ENCODE data around the gene XPR1. TPM values are rescaled to one million over a fixed set of nuclear protein-coding genes. Genes with fewer than 3 reads are reported as not detected.

The XPR1 gene
- total and polyA plus RNA-seq, 2 donors: 9.5 to 10.3 TPM

DNA sequence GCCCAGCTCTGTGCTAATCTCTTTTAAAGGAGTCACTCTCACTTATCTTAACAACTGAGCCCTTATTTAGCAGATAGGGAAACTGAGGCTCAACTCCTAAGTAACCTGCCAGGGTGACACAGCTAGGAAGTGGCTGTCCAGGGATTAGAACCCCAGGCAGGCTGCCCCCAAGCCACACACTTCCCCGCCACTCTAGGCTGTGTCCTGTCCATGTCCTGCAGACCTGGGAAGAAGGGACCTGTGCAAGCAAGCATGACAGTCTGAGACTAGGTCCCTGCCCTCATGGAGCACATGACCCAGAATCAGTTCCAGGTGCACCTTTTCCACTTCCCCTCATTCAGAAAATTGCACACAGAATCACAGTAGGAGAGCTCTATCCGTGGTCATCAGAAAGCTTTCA, 293.1 kb downstream of the XPR1 start:
- H3K4me3 ChIP-seq (ENCODE audit: low read length in 2 of 2): no peak overlapping the region
- no peaks in the 10 kb centered on the region for H3K9me3 ChIP-seq (ENCODE audit: control insufficient read depth in 2 of 2, insufficient read depth in 1 of 2, low read length in 1 of 2)
- 82% methylated on average over 2 of the region's 2 CpGs for WGBS
- H3K27me3 ChIP-seq (ENCODE audit: control insufficient read depth in 2 of 2, insufficient read depth in 1 of 2, low read length in 1 of 2): no peaks in the 10 kb centered on the region
- H3K4me1 ChIP-seq (ENCODE audit: control insufficient read depth in 2 of 2, insufficient read depth in 2 of 2, low read length in 2 of 2): peaks cover 59 to 94% of the 10 kb centered on the region in 2 donors
- H3K36me3 ChIP-seq (ENCODE audit: control insufficient read depth in 2 of 2, insufficient read depth in 2 of 2, low read length in 1 of 2): no peaks in the 10 kb centered on the region
- H3K27ac ChIP-seq (ENCODE audit: low read depth in 1 of 2, low read length in 1 of 2): no peak overlapping the region
- peak in 1 of 9 donors; percentile 57 for DNase-seq (ENCODE audit: low read depth in 6 of 9, low spot score in 9 of 9)

DNA sequence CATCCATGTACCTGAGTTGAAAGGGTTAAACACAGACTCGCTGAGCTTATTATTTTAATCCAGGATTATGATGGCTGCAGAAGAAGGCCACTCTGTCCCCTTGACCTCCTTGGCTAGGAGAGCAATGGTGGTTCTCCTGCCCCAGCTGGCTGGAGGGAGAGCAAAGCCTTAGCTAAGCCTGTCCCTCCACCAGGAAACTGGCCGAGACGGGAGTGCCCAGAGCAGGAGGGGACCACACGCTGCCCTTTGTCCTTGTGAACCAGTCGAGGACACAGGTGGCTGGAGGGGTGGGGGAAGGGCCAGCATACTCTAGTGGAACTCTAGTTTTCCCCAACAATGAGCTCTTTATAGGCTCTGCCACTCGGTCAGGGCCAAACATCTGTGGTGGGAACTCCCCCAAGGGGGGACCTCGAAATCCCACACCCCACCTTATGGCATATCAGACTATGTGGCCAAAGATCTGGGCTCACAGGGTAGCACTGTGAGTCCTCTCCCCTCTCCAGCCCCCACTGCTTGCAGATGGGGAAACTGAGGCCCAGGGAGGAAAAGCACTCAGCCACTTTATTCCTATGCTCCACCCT, 293.7 kb downstream of the XPR1 start:
- H3K36me3 ChIP-seq (ENCODE audit: control insufficient read depth in 2 of 2, insufficient read depth in 2 of 2, low read length in 1 of 2): no peaks in the 10 kb centered on the region
- H3K4me1 ChIP-seq (ENCODE audit: control insufficient read depth in 2 of 2, insufficient read depth in 2 of 2, low read length in 2 of 2): peaks cover 58 to 94% of the 10 kb centered on the region in 2 donors
- H3K27ac ChIP-seq (ENCODE audit: low read depth in 1 of 2, low read length in 1 of 2): peak overlapping the region in 1 of 2 donors; percentile 88
- H3K4me3 ChIP-seq (ENCODE audit: low read length in 2 of 2): no peak overlapping the region
- DNase-seq (ENCODE audit: low read depth in 6 of 9, low spot score in 9 of 9): no peak
- 90% methylated on average over 7 of the region's 7 CpGs for WGBS
- no peaks in the 10 kb centered on the region for H3K27me3 ChIP-seq (ENCODE audit: control insufficient read depth in 2 of 2, insufficient read depth in 1 of 2, low read length in 1 of 2)
- no peaks in the 10 kb centered on the region for H3K9me3 ChIP-seq (ENCODE audit: control insufficient read depth in 2 of 2, insufficient read depth in 1 of 2, low read length in 1 of 2)

DNA sequence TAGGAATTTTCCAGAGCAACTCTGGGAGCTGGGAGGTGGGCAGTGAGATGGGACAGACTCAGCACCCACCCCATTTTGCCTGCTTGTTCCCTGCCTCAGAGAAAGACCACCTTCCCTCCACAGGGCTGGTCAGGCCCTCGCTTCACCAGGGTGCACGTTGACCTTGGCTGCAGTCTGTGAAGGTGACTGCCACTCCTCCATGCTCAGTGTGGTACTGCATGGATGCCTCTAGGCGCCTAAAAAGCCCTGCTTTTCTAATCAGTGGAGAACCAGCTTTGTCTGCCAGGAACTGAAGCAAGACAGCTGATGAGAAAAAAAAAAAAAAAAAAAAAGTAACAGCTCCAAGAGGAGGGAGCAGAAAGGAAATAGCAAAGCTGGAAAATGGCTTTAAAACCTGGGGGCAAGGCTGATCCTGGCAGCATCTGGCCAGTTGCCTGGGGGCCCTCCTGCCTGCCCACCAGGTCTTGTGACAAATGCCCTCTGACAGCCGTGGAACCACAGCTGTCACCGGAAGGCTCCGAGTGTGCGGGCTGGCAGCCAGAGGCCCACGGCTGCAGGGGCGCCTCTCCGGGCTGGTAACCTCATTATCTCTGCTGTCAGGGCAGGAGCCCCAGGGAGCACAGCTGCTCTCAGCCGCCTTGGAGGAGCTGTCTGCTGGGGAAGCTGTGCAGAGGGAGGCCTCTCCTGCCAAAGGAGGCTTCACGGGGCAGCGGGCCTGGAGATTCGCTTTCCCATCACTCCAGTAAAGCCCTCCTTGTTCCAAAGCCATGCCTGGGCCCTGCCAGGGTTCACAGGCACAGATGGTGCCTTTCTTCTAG, 294.6 kb downstream of the XPR1 start:
- 10% methylated on average over 14 of the region's 14 CpGs for WGBS
- peak in 7 of 9 donors; percentile 56 to 87 (median 74) for DNase-seq (ENCODE audit: low read depth in 6 of 9, low spot score in 9 of 9)
- no peaks in the 10 kb centered on the region for H3K9me3 ChIP-seq (ENCODE audit: control insufficient read depth in 2 of 2, insufficient read depth in 1 of 2, low read length in 1 of 2)
- H3K36me3 ChIP-seq (ENCODE audit: control insufficient read depth in 2 of 2, insufficient read depth in 2 of 2, low read length in 1 of 2): no peaks in the 10 kb centered on the region
- peaks cover 66 to 99% of the 10 kb centered on the region in 2 donors for H3K4me1 ChIP-seq (ENCODE audit: control insufficient read depth in 2 of 2, insufficient read depth in 2 of 2, low read length in 2 of 2)
- H3K4me3 ChIP-seq (ENCODE audit: low read length in 2 of 2): no peak overlapping the region
- peak overlapping the region; percentile 61 to 88 for H3K27ac ChIP-seq (ENCODE audit: low read depth in 1 of 2, low read length in 1 of 2)
- H3K27me3 ChIP-seq (ENCODE audit: control insufficient read depth in 2 of 2, insufficient read depth in 1 of 2, low read length in 1 of 2): no peaks in the 10 kb centered on the region

DNA sequence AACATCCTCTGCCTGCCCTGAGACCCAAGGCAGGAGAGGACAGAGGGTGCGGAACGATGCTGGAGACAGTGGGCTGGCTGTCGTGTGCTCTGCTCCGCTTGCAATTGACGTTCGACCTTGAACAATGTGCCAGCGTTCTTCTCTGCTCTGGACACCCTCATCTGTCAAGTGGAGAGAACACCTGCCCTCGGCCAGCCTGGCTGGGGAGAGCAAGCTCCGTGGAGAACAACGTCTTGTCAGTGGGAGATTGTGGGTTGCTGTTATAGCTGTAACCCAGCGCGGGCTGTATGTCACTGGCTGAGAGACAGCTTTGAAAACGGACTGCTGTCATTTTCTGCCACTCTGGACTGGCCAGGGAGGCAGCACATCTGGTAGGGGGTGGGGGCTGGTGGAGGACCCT, 295.5 kb downstream of the XPR1 start:
- H3K9me3 ChIP-seq (ENCODE audit: control insufficient read depth in 2 of 2, insufficient read depth in 1 of 2, low read length in 1 of 2): no peaks in the 10 kb centered on the region
- H3K4me3 ChIP-seq (ENCODE audit: low read length in 2 of 2): no peak overlapping the region
- H3K27me3 ChIP-seq (ENCODE audit: control insufficient read depth in 2 of 2, insufficient read depth in 1 of 2, low read length in 1 of 2): no peaks in the 10 kb centered on the region
- no peaks in the 10 kb centered on the region for H3K36me3 ChIP-seq (ENCODE audit: control insufficient read depth in 2 of 2, insufficient read depth in 2 of 2, low read length in 1 of 2)
- no peak for DNase-seq (ENCODE audit: low read depth in 6 of 9, low spot score in 9 of 9)
- H3K27ac ChIP-seq (ENCODE audit: low read depth in 1 of 2, low read length in 1 of 2): peak overlapping the region in 1 of 2 donors; percentile 88
- WGBS: 80% methylated on average over 13 of the region's 13 CpGs
- peaks cover 69 to 99% of the 10 kb centered on the region in 2 donors for H3K4me1 ChIP-seq (ENCODE audit: control insufficient read depth in 2 of 2, insufficient read depth in 2 of 2, low read length in 2 of 2)

DNA sequence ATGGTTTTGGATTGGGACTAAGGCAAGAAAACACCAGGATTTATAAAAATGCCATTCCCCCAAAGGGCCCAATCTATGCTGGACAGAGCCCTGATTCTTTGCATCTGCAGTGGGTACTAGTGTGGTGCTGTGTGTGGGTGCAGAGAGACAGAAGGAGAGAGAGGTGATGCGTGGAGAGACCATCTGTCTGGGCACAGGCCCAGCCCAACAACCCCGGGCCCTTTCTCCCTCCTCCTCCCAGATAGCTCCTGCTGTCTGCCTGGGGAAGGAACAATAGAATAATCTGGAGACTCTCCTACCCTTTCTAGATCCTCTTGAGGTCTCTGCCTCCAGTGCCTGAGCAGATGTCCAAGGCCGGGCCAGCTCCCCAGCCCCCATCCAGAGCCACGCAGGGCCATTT, 296.0 kb downstream of the XPR1 start:
- H3K27me3 ChIP-seq (ENCODE audit: control insufficient read depth in 2 of 2, insufficient read depth in 1 of 2, low read length in 1 of 2): no peaks in the 10 kb centered on the region
- H3K27ac ChIP-seq (ENCODE audit: low read depth in 1 of 2, low read length in 1 of 2): no peak overlapping the region
- WGBS: 75% methylated on average over 4 of the region's 4 CpGs
- H3K9me3 ChIP-seq (ENCODE audit: control insufficient read depth in 2 of 2, insufficient read depth in 1 of 2, low read length in 1 of 2): no peaks in the 10 kb centered on the region
- peaks cover 65 to 99% of the 10 kb centered on the region in 2 donors for H3K4me1 ChIP-seq (ENCODE audit: control insufficient read depth in 2 of 2, insufficient read depth in 2 of 2, low read length in 2 of 2)
- DNase-seq (ENCODE audit: low read depth in 6 of 9, low spot score in 9 of 9): no peak
- H3K4me3 ChIP-seq (ENCODE audit: low read length in 2 of 2): no peak overlapping the region
- no peaks in the 10 kb centered on the region for H3K36me3 ChIP-seq (ENCODE audit: control insufficient read depth in 2 of 2, insufficient read depth in 2 of 2, low read length in 1 of 2)

DNA sequence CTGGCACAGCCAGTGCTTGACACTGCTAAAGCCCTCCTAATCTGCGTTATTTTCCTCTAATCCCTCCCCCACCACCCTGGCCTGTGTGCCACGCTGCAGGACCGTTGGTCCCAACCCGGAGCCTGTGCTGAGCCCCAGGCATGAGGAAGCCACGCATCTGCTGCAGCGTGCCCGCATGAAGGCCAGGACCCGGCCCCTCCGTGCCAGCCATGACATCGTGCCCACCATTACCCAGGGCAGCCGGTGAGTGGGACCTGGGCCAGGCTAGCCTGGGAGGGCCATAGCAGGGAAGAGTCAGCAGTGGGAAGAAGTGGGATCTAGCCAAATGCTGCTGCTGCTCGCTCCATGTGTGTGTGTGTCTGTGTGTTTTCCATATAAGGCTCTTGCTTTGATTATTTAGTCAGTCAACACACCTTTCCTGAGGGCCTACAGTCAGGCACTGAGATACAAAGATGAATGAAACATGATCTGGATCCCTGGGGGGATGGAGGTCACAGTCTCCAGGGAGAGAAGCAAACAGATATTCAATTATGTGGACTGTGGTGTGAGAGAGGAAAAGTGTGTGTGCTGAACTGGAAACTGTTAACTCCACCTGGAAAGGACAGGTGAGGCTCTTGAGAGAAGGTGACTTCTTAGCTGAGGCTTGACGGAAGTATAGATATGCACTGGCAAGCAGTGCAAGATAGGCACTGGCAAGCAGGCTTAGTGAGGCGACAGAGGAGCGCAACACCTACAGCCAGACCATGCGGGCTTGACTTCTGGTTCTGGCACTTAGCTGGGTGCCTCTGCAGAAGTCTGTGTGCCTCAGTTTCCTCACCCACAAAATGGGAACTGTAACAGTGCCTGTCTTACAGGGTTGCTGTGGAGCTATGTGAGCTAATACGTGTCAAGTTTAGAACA, 296.8 kb downstream of the XPR1 start:
- Histone ChIP-seq H3K9me3 (ENCODE audit: control insufficient read depth in 2 of 2, insufficient read depth in 1 of 2, low read length in 1 of 2) (peaks cover 0 to 4% of the 10 kb centered on the region in 2 donors), H3K36me3 (ENCODE audit: control insufficient read depth in 2 of 2, insufficient read depth in 2 of 2, low read length in 1 of 2) (no peaks in the 10 kb centered on the region), H3K27ac (ENCODE audit: low read depth in 1 of 2, low read length in 1 of 2) (no peak overlapping the region), H3K27me3 (ENCODE audit: control insufficient read depth in 2 of 2, insufficient read depth in 1 of 2, low read length in 1 of 2) (no peaks in the 10 kb centered on the region), H3K4me1 (ENCODE audit: control insufficient read depth in 2 of 2, insufficient read depth in 2 of 2, low read length in 2 of 2) (peaks cover 59 to 99% of the 10 kb centered on the region in 2 donors), H3K4me3 (ENCODE audit: low read length in 2 of 2) (no peak overlapping the region)
- WGBS: 95% methylated on average over 17 of the region's 17 CpGs
- no peak for DNase-seq (ENCODE audit: low read depth in 6 of 9, low spot score in 9 of 9)

DNA sequence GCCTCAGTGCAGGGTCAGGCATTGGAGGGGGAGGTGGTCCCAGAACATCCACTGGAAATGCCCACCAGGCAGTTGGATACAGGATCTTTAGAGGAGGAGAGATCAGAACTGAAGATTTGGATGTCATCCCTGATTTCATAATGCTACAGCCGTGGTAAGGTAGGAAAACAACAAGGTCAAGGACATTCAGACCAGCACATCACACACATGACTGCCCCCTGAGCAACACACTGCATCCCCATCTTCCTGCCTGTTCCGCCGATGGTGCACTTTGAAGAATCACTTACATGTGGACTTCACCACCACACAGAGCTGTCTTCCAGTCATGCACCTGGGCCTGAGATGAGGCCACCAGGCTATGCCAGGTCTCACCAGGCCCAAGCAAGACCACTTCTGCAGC, 297.6 kb downstream of the XPR1 start:
- no peak overlapping the region for H3K27ac ChIP-seq (ENCODE audit: low read depth in 1 of 2, low read length in 1 of 2)
- DNase-seq (ENCODE audit: low read depth in 6 of 9, low spot score in 9 of 9): no peak
- H3K4me1 ChIP-seq (ENCODE audit: control insufficient read depth in 2 of 2, insufficient read depth in 2 of 2, low read length in 2 of 2): peaks cover 55 to 93% of the 10 kb centered on the region in 2 donors
- H3K9me3 ChIP-seq (ENCODE audit: control insufficient read depth in 2 of 2, insufficient read depth in 1 of 2, low read length in 1 of 2): peaks cover 0 to 4% of the 10 kb centered on the region in 2 donors
- WGBS: 96% methylated on average over 3 of the region's 3 CpGs
- no peaks in the 10 kb centered on the region for H3K27me3 ChIP-seq (ENCODE audit: control insufficient read depth in 2 of 2, insufficient read depth in 1 of 2, low read length in 1 of 2)
- H3K36me3 ChIP-seq (ENCODE audit: control insufficient read depth in 2 of 2, insufficient read depth in 2 of 2, low read length in 1 of 2): no peaks in the 10 kb centered on the region
- H3K4me3 ChIP-seq (ENCODE audit: low read length in 2 of 2): no peak overlapping the region

DNA sequence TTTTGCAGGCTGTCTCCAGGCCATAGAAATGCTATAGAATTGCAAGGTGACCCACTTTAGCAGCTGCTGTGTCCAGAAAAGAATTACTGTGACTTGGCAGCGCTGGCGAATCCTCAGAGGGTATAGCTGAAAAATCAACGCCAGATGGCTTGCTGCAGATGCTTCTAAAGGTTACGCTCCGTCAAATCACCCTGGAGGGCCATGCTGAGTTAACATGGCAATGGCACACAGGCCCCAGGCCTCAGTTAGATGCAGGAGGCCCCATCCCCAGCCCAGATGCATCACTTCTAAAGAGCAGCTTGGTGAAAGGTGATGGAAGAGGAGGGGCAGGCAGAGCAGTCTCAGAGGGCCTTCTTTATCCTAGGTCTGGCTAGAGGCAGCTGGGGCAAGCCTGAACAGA, 298.9 kb downstream of the XPR1 start:
- Histone ChIP-seq H3K4me1 (ENCODE audit: control insufficient read depth in 2 of 2, insufficient read depth in 2 of 2, low read length in 2 of 2) (peaks cover 51 to 93% of the 10 kb centered on the region in 2 donors), H3K9me3 (ENCODE audit: control insufficient read depth in 2 of 2, insufficient read depth in 1 of 2, low read length in 1 of 2) (peaks cover 0 to 4% of the 10 kb centered on the region in 2 donors)
- 45% methylated on average over 5 of the region's 5 CpGs for WGBS

More for the DNA sequence above, 298.9 kb downstream of the XPR1 start:
- Histone ChIP-seq H3K27me3 (ENCODE audit: control insufficient read depth in 2 of 2, insufficient read depth in 1 of 2, low read length in 1 of 2) (peaks cover 0 to 6% of the 10 kb centered on the region in 2 donors), H3K4me3 (ENCODE audit: low read length in 2 of 2) (no peak overlapping the region), H3K27ac (ENCODE audit: low read depth in 1 of 2, low read length in 1 of 2) (peak overlapping the region in 1 of 2 donors; percentile 68), H3K36me3 (ENCODE audit: control insufficient read depth in 2 of 2, insufficient read depth in 2 of 2, low read length in 1 of 2) (no peaks in the 10 kb centered on the region)
- DNase-seq (ENCODE audit: low read depth in 6 of 9, low spot score in 9 of 9): peak in 1 of 9 donors; percentile 73
